Cardiac muscle cell (in vitro differentiated cells and primary cell): ENCODE results near the gene DAZAP1. TPM values are rescaled to one million over a fixed set of nuclear protein-coding genes. Genes with fewer than 3 reads are reported as not detected.

ENCODE experiments used
- DNase-seq, 2 donors: peaks; one replicate each; pipeline versions ENCODE4 v3.0.0 to v3.0.0-alpha.2; 2010 to 2017; ENCODE audit warnings: low read depth in 1 of 2, low spot score in 1 of 2
- H3K27ac ChIP-seq: fragments of 200-600 bp; sonication (generic); 2 replicates; pipeline ENCODE4 v1.5.1; 2016
- H3K27me3 ChIP-seq: fragments of 200-600 bp; sonication (generic); 2 replicates; pipeline ENCODE4 v1.6.0; 2016; ENCODE audit warnings: control low read depth
- H3K36me3 ChIP-seq: fragments of 200-600 bp; sonication (generic); 2 replicates; pipeline ENCODE4 v1.5.1; 2016; ENCODE audit warnings: control low read depth
- H3K4me1 ChIP-seq: fragments of 200-600 bp; sonication (generic); 2 replicates; pipeline ENCODE4 v1.8.1; 2017; ENCODE audit warnings: low read depth, mild to moderate bottlenecking, mixed run types
- H3K4me3 ChIP-seq: fragments of 200-600 bp; sonication (generic); 2 replicates; pipeline ENCODE4 v1.5.1; 2016; ENCODE audit warnings: mild to moderate bottlenecking
- H3K9me3 ChIP-seq: fragments of 200-600 bp; sonication (generic); 2 replicates; pipeline ENCODE4 v1.5.1; 2017; ENCODE audit warnings: low read depth, mild to moderate bottlenecking, control low read depth
- CTCF ChIP-seq: IDR thresholded peaks from 2 replicates; pipeline ENCODE4 v1.5.1; 2012; ENCODE audit warnings: low read depth, mild to moderate bottlenecking, low read length
- polyA plus RNA-seq: library from polyadenylated mRNA; unstranded; fragments of >200 nt; fragmentation: Nextera tagmentation; extraction: Ambion mirVana; gene quantifications from 2 replicates; pipeline ENCODE4 v1.2.1, GENCODE V29; 2016
- total RNA-seq: library from RNA; depleted of rRNA; stranded (reverse); fragments of >200 nt; gene quantifications from 2 replicates; pipeline ENCODE4 v1.2.3, GENCODE V29; 2016

Gene DAZAP1
- total and polyA plus RNA-seq, 2 experiments from 2014 or later, result 43.0 to 112 TPM

DNA sequence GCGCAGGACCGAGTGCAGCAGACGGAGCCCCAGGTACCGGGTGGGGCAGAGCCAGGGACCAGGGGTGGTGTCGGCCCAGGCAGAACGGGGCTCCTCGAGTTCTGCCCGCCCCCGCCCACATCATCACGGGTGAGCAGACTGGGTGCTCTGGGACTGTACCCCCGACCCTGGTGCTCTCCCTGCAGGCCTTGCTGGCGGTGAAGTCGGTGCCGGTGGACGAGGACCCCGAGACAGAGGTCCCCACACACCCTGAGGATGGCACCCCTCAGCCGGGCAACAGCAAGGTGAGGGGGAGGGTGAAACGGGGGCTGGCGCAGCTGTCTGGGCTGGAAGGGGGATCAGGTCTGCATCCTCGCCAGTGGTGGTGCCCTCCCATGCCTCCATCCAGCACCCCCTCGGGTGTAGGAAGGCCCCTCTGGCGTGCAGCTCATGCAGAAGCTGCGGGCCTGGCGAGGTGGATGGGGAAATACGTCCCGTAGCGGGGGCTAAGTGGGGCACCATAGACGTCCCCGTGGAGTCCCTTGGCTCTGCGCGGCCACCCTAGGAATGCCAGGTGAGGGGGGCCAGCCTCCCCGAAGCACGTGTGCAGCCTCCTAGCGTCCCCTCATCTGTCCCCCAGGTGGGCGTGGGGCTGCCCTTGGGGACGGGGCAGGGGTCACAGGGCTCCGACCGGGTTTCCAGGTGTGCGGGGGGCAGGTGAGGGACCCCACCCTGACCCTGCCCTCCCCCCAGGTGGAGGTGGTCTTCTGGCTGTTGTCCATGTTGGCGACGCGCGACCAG, 48.9 kb downstream of the DAZAP1 start:
- H3K27ac ChIP-seq, result no peak overlapping the region
- no peak overlapping the region for H3K4me3 ChIP-seq
- H3K36me3 ChIP-seq, result no peaks in the 10 kb centered on the region
- TF ChIP-seq CTCF, result peak; percentile 1
- no peaks in the 10 kb centered on the region for H3K4me1 ChIP-seq
- no peak for DNase-seq
- H3K27me3 ChIP-seq, result peaks cover 82% of the 10 kb centered on the region
- H3K9me3 ChIP-seq, result no peaks in the 10 kb centered on the region

GRCh38 chr19:1457031-1457739, 49.8 kb downstream of the DAZAP1 start:
- Histone ChIP-seq H3K9me3 (no peaks in the 10 kb centered on the region), H3K4me1 (no peaks in the 10 kb centered on the region)

DNA sequence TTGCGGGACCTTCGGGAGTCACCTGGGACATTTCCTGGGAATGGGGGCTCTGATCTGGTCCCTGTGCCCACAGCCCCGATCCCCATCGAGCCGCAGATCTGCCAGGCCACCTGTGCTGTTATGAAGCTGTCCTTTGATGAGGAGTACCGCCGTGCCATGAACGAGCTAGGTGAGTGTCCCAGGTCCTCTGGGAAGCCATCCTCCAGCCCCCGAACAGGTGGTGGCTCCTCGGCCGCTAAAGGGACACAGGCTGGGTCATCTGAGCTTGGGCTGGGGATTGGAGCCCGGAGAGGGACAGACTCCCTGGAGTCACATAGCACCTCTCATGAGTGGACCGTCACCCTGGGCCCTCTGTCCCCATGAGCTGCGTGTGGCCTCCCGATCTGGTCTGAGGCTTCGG, 50.5 kb downstream of the DAZAP1 start:
- H3K4me3 ChIP-seq, result no peak overlapping the region
- no peaks in the 10 kb centered on the region for H3K36me3 ChIP-seq
- no peaks in the 10 kb centered on the region for H3K9me3 ChIP-seq
- H3K27me3 ChIP-seq, result peaks cover 66% of the 10 kb centered on the region
- no peak for DNase-seq
- no peak for TF ChIP-seq CTCF
- H3K27ac ChIP-seq, result no peak overlapping the region
- H3K4me1 ChIP-seq, result no peaks in the 10 kb centered on the region

More at GRCh38 chr19:1457031-1457739, 49.8 kb downstream of the DAZAP1 start:
- no peak for DNase-seq
- H3K27me3 ChIP-seq, result peaks cover 73% of the 10 kb centered on the region
- no peak overlapping the region for H3K27ac ChIP-seq
- TF ChIP-seq CTCF, result no peak
- no peaks in the 10 kb centered on the region for H3K36me3 ChIP-seq
- no peak overlapping the region for H3K4me3 ChIP-seq

- H3K4me3 ChIP-seq, result no peak overlapping the region
- no peak overlapping the region for H3K27ac ChIP-seq
- H3K9me3 ChIP-seq, result no peaks in the 10 kb centered on the region
- peaks cover 61% of the 10 kb centered on the region for H3K27me3 ChIP-seq
- no peaks in the 10 kb centered on the region for H3K4me1 ChIP-seq
- no peaks in the 10 kb centered on the region for H3K36me3 ChIP-seq
- DNase-seq, result no peak
- no peak for TF ChIP-seq CTCF
These were observed 52.1 kb downstream of the DAZAP1 start for GRCh38 chr19:1459479-1459878.

- H3K4me1 ChIP-seq, result no peaks in the 10 kb centered on the region
- no peak overlapping the region for H3K27ac ChIP-seq
- TF ChIP-seq CTCF, result no peak
- no peak overlapping the region for H3K4me3 ChIP-seq
- no peaks in the 10 kb centered on the region for H3K36me3 ChIP-seq
- H3K27me3 ChIP-seq, result peaks cover 61% of the 10 kb centered on the region
- no peaks in the 10 kb centered on the region for H3K9me3 ChIP-seq
- no peak for DNase-seq
These were observed 52.9 kb downstream of the DAZAP1 start for GRCh38 chr19:1460033-1460995.
